H1 (cell line): ENCODE results near the gene KRT80. TPM values are rescaled to one million over a fixed set of nuclear protein-coding genes. Genes with fewer than 3 reads are reported as not detected.

Experiments used
- CBX5 ChIP-seq: fragments of 300-800, 300-1000 bp; sonication (generic); IDR thresholded peaks from 2 replicates; pipeline ENCODE4 v1.7.1; 2016; ENCODE audit warnings: antibody characterized with exemption, low read length, low read depth
- CHD1 ChIP-seq: IDR thresholded peaks from 2 replicates; pipeline ENCODE4 v1.6.1; 2012; ENCODE audit warnings: low read depth, low read length, improper control_type of control experiment
- CTCF ChIP-seq, 3 experiments: IDR thresholded peaks; 1 replicate in 2 of 3; 2 replicates in 1 of 3; pipeline versions ENCODE4 v1.5.1 to v1.6.1; 2011; ENCODE audit warnings: low read length in 3 of 3, mild to moderate bottlenecking in 3 of 3, inconsistent platforms in 2 of 3, low read depth in 1 of 3, moderate library complexity in 1 of 3; ENCODE audit not compliant: insufficient read depth in 1 of 3; ENCODE audit errors: control extremely low read depth in 1 of 3
- RBBP5 ChIP-seq: IDR thresholded peaks from 2 replicates; pipeline ENCODE4 v1.7.1; 2012; ENCODE audit warnings: low read depth, mild to moderate bottlenecking, inconsistent platforms, low read length, moderate library complexity, borderline replicate concordance
- polyA plus RNA-seq, 7 experiments: library from polyadenylated mRNA; depleted of rRNA in 3 of 7; stranded (reverse) in 5 of 7; unstranded in 2 of 7; fragments of >200 nt in 5 of 7; fragments of 200-250 nt in 2 of 7; gene quantifications; 1 replicate in 5 of 7; 2 replicates in 1 of 7; 4 replicates in 1 of 7; pipeline versions ENCODE4 v1.2.1 to v1.2.3, GENCODE V29; 2011 to 2013; ENCODE audit warnings: missing spikeins in 2 of 7, mixed read lengths in 2 of 7
- total RNA-seq: library from RNA; stranded (reverse); fragmentation: NEBNext Ultra II Directional; extraction: Animal tissue kit (Norgen Biotek cat#: 25700); gene quantifications from 2 replicates; pipeline ENCODE4 v1.2.1, GENCODE V29; 2021

Gene KRT80
- total and polyA plus RNA-seq, 2 of the 8 experiments (the other 6 are each of a cell fraction or from before 2014, with no cell fraction given): 0.05 TPM; not detected in 1

GRCh38 chr12:52151837-52152783 lies 39.7 kb downstream of the KRT80 start (continued):
- no peak for TF ChIP-seq CHD1
- TF ChIP-seq CBX5: no peak
- no peak for TF ChIP-seq RBBP5
- peak in 2 of 3 experiments; percentile 83 to 94; a peak in 3 of 4 replicates for TF ChIP-seq CTCF (IDR thresholded peaks at IDR 0.05; ENCODE audit: control extremely low read depth in 1 of 3, insufficient read depth in 1 of 3, low read depth in 1 of 3, low read length in 3 of 3)
